SK-N-MC (cell line): Measurements from ENCODE around the gene MRPL54.

ENCODE experiments used
- EZH2 ChIP-seq: fragments of 200-600 bp; sonication (generic); IDR thresholded peaks from one replicate; pipeline ENCODE4 v1.6.1; 2017; ENCODE audit warnings: antibody characterized with exemption
- POLR2AphosphoS5 ChIP-seq: IDR thresholded peaks from 2 replicates; pipeline ENCODE4 v1.6.1; 2012; ENCODE audit warnings: mild to moderate bottlenecking, low read depth, low read length, borderline replicate concordance

GRCh38 chr19:3776479-3777040, 14.1 kb downstream of the MRPL54 start:
- TF ChIP-seq EZH2, result no peak
- no peak for TF ChIP-seq POLR2AphosphoS5
